ENCODE data around the gene RFX4.
"Not testable (repeated sequence)": the region's sequence is repeated elsewhere in the genome, so short reads cannot be mapped to it uniquely, and the experiment has no call there.

The RFX4 gene

GRCh38 chr12:106692896-106693820 lies 110.4 kb downstream of the RFX4 start:
- DNase-seq, result no peak

- no peak for DNase-seq
Measured at GRCh38 chr12:106696071-106696470, 113.3 kb downstream of the RFX4 start.

DNA sequence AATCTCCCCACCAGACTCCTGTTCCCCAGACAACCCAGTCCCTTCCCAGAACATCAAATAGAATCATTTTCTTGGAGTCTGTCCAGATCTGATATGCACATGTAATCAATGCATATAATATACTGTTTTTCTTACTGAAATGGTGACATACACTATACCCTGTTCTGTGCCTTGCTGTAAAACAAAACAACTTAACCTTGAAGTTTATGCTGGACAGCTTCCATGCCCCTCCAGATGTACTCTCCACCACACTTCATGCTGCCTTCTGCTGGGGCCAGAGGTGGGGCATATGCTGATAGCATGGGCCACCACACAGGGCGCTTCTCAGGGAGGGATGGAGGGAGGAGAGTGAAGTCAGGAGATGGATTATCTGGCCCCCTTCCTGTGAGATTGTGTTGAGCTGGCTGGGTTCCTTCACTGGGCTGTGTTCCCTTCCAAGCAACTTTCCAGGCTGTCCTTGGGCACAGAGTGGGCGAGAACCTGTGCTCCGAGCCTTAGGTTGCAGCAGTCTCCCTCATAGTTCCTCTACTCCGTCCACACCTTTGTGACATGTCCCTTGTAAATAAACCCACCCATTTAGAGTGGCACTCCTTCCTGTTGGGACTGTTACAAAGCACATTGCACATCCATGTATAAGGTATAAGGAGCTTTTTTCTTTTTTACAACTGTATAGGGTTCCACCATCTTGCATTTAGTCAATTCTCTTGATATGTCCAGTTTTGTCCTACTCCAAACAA lies 114.0 kb downstream of the RFX4 start:
- no peak for DNase-seq

DNA sequence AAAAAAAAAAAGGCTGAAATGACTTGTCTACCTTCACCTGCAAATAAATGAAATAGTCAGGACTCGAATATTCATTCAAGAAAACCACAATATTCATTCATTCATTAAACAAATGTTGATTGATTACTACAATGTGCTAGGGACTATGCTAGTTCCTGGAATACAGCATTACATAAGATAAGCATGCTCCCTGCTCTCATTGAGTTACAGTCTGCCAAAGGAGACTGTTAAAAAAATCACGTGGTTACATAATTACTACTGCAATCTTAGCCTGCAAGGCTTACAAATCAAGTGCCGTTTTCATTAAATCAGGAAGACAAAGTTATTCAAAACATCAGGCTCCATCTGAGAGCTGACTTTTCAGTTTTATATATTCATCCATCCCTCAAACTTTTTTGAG lies 121.3 kb downstream of the RFX4 start:
- no peak for DNase-seq

DNA sequence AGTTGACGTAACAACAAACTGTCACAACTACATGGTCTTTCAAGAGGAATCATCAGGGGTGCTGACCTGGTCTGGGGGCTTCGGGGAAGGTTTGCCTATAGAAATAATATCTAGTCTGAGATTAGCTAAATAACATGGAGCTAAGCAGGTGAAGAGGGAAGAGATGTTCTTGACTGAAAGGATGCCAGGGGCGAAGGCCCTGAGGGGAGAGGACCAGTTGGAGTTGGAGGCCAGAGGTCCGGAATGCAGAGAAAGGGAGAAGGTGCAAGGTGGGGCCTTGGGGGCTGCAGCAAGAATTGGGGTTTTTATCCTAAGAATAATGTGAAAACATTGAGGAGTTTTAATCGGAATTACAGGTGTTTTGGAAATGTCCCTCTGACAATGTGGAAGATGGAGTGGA lies 123.2 kb downstream of the RFX4 start:
- DNase-seq, result no peak

DNA sequence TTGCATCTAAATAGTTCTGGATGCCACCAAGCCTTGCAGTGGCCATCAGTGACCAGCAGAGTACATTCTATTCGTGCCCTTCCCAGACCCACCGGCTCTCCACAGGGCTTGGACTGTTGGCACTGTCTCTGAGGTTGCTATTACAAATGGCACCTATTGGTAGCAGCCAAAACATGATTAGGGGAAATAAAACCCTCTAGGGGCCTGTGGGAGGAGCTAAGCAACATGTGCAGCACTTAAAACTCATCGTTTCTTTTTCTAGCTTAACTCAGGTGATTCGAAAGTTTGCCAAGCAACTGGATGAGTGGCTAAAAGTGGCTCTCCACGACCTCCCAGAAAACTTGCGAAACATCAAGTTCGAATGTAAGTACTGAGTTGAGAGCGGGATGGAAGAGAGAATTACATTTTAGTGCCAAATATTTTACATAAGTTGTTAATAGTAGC lies 126.3 kb downstream of the RFX4 start:
- DNase-seq, result no peak

DNA sequence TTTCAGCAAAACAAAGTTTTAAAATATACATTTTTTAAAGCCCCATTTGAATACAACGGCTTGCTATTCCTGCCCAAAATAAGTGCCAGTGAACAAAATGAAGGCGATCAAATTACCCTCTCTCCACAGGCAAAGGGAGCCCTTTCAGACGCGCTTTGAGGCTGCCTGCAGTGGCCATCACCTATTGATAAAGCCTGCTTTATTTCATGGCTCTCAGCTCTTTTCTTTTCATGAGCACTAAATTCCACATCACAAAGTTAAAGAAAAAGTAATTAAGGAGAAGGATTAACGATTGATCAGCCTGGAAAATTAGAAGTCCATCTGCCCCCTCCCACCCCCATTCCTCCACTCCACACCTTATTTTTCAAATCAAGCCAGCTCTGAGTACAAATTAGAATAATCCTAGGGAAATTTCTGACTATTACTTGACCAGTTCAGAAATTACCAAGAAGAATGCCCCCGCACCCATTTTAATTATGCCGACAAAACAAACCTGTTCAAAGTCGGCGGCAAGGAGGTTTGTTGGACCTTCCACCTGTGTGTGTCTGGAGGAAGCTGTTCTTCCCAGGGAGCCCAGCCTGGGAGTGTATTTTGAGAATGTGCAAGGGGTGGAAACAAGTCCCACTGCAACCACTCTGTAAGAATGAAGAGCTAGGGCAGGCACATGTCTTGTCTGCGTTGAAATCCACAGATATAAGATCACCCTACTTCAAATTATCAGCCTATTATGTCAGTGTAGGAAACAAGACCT lies 127.5 kb downstream of the RFX4 start:
- no peak for DNase-seq

GRCh38 chr12:106711316-106711715 lies 128.5 kb downstream of the RFX4 start:
- DNase-seq, result no peak

DNA sequence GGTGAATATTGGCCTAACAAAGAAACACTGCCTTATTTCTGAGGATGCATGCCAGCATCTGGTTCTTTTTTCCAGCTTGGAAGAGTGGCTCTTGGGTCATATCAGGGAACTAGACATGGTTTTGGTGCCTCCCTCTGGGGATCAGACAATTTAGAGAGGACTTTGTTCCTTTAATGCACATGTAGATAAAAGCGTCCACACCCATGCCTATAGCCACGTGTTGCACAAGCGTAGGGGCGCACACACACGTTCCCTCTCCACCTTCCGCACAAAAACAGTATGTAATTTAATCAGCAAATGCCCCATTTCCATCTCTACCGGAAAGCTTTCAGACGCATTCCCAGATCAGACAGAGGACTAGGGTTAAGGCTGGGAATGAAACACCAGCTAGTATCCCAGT lies 130.0 kb downstream of the RFX4 start:
- DNase-seq, result no peak

- no peak for DNase-seq
Measured at GRCh38 chr12:106714926-106715325, 132.1 kb downstream of the RFX4 start.

GRCh38 chr12:106715582-106715981 lies 132.8 kb downstream of the RFX4 start:
- DNase-seq, result no peak

DNA sequence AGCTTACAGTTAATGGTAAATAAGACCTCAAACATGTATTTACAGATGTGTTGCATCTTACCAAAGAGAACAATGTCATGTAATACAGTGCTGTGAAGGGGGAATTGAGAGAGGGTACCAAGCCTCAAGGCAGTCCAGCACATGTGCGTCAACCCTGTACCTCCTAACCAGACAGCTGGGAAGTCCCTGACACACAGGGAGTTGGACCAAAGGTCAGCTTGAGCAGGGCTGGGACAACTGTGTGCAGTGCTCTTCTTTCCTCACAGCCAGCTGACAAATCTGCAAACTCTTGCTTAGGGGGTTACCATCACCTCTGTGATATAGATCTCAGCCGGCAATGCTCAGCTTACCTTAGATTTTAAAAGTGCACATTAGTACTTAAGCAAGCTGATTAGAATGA lies 134.9 kb downstream of the RFX4 start:
- DNase-seq, result no peak

GRCh38 chr12:106719879-106720278 lies 137.1 kb downstream of the RFX4 start:
- no peak for DNase-seq

- DNase-seq, result no peak
Measured at GRCh38 chr12:106720696-106721095, 137.9 kb downstream of the RFX4 start.

GRCh38 chr12:106721915-106722314 lies 139.1 kb downstream of the RFX4 start:
- DNase-seq, result no peak

DNA sequence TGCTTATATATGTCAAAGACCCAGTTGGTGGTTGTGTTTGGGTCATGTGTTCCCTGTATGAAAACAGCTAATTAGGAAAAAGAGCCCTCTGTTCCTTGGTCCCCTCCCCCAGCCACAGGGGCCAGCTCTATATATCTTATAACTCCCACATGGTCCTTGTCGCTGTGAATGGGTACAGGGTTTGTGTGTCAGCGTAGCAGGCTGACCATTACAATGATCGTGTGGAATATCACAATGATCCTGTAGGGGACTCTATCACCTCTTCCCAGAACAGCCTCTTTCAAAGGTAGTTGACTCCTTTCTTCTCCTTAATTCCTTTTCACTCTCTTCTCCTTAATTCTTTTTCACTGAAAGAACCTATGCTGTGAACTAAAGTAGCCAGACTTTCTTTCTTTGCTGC lies 140.0 kb downstream of the RFX4 start:
- no peak for DNase-seq

DNA sequence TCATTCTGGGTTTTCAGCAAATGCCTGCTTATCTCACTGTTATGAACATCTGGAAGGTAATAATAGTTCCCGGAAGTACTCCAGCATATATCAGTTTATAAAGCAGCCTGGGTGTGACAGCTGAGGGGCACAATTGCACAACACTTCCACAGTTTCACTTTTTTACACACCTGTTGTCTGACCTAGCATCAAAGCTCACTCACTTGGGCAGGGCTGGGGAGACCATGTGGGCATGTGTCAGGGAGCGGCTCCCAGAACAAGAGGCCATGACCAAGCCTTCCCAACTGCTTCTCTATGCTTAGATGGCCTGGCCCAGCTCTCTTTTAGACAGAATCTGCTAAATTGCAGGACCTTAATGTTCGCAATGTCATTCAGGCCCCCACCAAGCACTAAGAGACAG lies 140.6 kb downstream of the RFX4 start:
- no peak for DNase-seq

GRCh38 chr12:106724116-106724515 lies 141.3 kb downstream of the RFX4 start:
- DNase-seq, result no peak

DNA sequence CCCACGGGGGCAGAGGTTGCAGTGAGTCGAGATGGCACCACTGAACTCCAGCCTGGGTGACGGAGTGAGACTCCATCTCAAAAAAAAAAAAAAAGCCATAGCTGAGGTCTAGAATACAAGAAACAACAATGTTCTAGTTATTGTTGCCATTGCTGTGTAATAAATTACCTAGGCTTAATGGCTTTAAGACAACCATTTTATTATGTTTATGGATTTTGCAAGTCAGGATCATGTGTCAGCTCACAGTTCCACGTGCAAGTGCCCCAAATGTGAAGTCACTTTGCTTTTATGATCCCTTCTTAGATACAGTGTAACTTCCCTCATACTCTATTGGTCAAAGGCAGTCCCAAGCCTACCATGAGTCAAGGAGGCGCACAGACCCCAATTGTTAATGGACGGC lies 142.1 kb downstream of the RFX4 start:
- no peak for DNase-seq

DNA sequence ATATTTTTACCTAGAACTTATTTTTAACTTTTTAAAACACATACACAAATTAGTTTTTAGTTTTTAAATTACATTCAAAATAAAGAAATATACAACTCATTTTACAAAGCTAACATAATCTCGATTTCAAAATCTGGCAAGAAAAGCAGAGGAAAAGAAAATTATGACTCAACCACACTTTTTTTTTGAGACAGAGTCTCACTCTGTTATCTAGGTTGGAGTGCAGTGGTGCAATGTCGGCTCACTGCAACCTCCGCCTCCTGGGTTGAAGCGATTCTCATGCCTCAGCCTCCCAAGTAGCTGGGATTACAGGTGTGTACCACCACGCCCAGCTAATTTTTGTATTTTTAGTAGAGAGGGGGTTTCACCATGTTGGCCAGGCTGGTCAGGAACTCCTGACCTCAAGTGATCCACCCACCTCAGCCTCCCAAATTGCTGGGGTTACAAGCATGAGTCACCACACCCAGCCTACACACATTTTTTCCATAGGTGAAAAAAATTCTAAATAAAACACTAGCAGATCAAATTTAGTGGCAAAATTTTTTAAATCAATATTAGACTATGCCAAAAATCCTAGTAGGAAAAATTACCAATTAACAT lies 143.9 kb downstream of the RFX4 start:
- not testable (repeated sequence) for DNase-seq

DNA sequence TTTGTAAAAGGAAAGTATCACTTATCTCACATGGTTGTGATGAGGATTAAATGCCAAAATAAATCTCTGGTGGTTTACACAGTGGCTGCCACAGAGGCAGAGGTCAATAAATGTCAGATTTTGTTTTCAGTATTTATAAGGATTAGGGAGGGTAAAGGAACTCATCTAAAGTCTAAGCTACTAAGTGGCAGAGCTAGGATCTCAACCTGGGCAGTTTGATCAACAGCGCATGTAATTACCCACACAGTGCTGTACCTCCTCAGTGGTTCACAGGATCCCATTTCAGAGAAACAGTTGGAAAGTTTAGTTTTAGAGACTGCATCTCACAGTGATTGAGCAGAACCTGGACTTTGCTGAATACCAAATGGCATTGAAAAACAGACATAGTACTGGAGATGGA lies 146.8 kb downstream of the RFX4 start:
- no peak for DNase-seq

GRCh38 chr12:106732890-106733289 lies 150.1 kb downstream of the RFX4 start:
- no peak for DNase-seq

DNA sequence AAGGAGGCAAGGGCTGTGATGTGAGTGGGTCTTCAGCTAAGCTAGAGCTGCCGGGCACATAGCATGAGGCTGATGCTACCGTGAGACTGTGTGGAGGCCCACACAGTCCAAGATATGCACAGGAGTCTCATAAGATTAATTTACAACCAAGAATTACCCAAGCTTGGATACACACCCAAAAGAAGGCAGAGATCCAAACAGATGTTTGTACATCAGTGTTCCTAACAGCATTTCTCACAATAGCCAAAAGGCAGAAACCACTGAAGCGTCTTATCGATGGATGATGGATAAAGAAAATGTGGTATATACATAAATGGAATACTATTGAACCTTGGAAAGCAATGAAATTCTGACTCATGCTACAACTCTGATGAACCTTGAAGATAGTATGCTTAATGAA lies 150.9 kb downstream of the RFX4 start:
- DNase-seq, result no peak

All from AML-193 (cell line).